Fibroblast of pulmonary artery (primary cell): ENCODE measurements around the gene POLA1.

Experiments used
- DNase-seq: peaks from one replicate; pipeline ENCODE4 v3.0.0-alpha.2; 2010; ENCODE audit warnings: low read depth
- H3K4me3 ChIP-seq: replicated peaks from 2 replicates; pipeline ENCODE4 v1.5.1; 2011; ENCODE audit warnings: low read depth, mild to moderate bottlenecking, control low read depth, low read length, moderate library complexity
- CTCF ChIP-seq: IDR thresholded peaks from 2 replicates; pipeline ENCODE4 v1.5.1; 2011; ENCODE audit warnings: mild to moderate bottlenecking, control low read depth, low read length, inconsistent platforms; ENCODE audit errors: missing control alignments

The POLA1 gene

GRCh38 chrX:25009407-25009806, 315.7 kb downstream of the POLA1 start:
- no peak overlapping the region for H3K4me3 ChIP-seq
- no peak for DNase-seq
- no peak for TF ChIP-seq CTCF

GRCh38 chrX:25010784-25011588, 317.3 kb downstream of the POLA1 start:
- H3K4me3 ChIP-seq, result no peak overlapping the region
- TF ChIP-seq CTCF, result no peak
- no peak for DNase-seq

- no peak for DNase-seq
- no peak for TF ChIP-seq CTCF
- H3K4me3 ChIP-seq, result no peak overlapping the region
Observed at GRCh38 chrX:25011589-25012432, 318.1 kb downstream of the POLA1 start.

GRCh38 chrX:25012433-25012735, 318.7 kb downstream of the POLA1 start:
- TF ChIP-seq CTCF, result no peak
- no peak overlapping the region for H3K4me3 ChIP-seq
- no peak for DNase-seq

GRCh38 chrX:25012793-25013631, 319.3 kb downstream of the POLA1 start:
- TF ChIP-seq CTCF, result no peak
- DNase-seq, result no peak
- H3K4me3 ChIP-seq, result no peak overlapping the region

GRCh38 chrX:25013632-25014365, 320.1 kb downstream of the POLA1 start:
- DNase-seq, result no peak
- TF ChIP-seq CTCF, result no peak
- no peak overlapping the region for H3K4me3 ChIP-seq
